GM12865 (cell line): ENCODE measurements around the gene OTUB2.

Experiments
- DNase-seq: peaks from one replicate; pipeline ENCODE4 v3.0.0; 2010; ENCODE audit warnings: low read depth
- H3K4me3 ChIP-seq: 2 replicates; pipeline ENCODE4 v1.5.1; 2011; ENCODE audit warnings: mild to moderate bottlenecking, low read depth, low read length, control low read depth
- TF ChIP-seq, protein P1 (sequence below): IDR thresholded peaks from 2 replicates; pipeline ENCODE4 v1.5.1; 2011; ENCODE audit warnings: low read length, control low read depth, low read depth, inconsistent platforms; ENCODE audit not compliant: insufficient read depth; ENCODE audit errors: missing control alignments

Gene OTUB2

GRCh38 chr14:93987815-93988476 is 38.2 kb upstream of the OTUB2 start:
- TF ChIP-seq, protein P1, sequence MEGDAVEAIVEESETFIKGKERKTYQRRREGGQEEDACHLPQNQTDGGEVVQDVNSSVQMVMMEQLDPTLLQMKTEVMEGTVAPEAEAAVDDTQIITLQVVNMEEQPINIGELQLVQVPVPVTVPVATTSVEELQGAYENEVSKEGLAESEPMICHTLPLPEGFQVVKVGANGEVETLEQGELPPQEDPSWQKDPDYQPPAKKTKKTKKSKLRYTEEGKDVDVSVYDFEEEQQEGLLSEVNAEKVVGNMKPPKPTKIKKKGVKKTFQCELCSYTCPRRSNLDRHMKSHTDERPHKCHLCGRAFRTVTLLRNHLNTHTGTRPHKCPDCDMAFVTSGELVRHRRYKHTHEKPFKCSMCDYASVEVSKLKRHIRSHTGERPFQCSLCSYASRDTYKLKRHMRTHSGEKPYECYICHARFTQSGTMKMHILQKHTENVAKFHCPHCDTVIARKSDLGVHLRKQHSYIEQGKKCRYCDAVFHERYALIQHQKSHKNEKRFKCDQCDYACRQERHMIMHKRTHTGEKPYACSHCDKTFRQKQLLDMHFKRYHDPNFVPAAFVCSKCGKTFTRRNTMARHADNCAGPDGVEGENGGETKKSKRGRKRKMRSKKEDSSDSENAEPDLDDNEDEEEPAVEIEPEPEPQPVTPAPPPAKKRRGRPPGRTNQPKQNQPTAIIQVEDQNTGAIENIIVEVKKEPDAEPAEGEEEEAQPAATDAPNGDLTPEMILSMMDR, result no peak
- H3K4me3 ChIP-seq, result no peak overlapping the region
- no peak for DNase-seq

- peak; percentile 53 for DNase-seq
- TF ChIP-seq, protein P1, result no peak
- H3K4me3 ChIP-seq, result no peak overlapping the region
Measured at GRCh38 chr14:93989939-93990338, 36.2 kb upstream of the OTUB2 start.

DNA sequence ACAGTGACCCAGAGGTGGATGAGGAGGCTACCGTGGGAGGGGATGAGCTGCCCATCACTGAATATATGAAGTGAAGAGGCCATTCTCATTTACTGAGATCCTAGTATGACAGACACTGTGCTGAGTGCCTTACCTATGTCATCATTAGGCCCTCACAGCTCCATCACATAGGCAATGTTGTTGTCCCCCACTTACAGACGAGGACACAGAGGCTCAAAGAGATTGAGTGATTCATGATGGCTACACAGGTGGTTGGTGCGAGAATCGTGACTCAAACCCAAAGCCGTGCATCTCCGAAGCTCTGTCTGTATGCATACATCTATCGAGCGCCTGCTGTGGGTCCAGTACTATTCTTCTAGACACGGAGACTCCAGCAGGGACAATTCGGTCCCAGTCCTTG is 34.9 kb upstream of the OTUB2 start:
- no peak overlapping the region for H3K4me3 ChIP-seq
- DNase-seq, result no peak
- TF ChIP-seq, protein P1, result no peak

- TF ChIP-seq, protein P1, result no peak
- no peak overlapping the region for H3K4me3 ChIP-seq
Measured at GRCh38 chr14:93991649-93992048, 34.5 kb upstream of the OTUB2 start.

DNA sequence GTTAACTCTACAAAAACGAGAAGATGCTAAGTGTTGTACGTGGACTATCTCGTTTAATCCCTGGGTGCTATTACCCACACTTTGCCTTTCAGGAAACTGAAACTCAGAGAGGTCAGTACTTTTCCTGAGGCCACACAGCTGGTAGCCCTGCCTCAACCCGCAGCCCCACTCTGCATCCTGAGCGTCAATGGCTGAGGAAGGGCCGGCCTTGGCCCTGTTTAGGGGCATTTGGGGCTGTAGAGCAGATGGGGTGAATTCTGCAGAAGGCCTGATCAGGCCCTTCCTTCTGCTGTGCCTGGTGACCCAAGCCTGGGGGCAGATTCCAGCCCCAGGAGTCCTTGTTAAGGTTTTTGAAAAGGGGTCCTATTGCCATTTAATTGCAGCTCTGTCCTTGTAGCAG is 32.8 kb upstream of the OTUB2 start:
- TF ChIP-seq, protein P1, result no peak
- no peak overlapping the region for H3K4me3 ChIP-seq
- no peak for DNase-seq

More at GRCh38 chr14:93991649-93992048, 34.5 kb upstream of the OTUB2 start:
- no peak for DNase-seq

DNA sequence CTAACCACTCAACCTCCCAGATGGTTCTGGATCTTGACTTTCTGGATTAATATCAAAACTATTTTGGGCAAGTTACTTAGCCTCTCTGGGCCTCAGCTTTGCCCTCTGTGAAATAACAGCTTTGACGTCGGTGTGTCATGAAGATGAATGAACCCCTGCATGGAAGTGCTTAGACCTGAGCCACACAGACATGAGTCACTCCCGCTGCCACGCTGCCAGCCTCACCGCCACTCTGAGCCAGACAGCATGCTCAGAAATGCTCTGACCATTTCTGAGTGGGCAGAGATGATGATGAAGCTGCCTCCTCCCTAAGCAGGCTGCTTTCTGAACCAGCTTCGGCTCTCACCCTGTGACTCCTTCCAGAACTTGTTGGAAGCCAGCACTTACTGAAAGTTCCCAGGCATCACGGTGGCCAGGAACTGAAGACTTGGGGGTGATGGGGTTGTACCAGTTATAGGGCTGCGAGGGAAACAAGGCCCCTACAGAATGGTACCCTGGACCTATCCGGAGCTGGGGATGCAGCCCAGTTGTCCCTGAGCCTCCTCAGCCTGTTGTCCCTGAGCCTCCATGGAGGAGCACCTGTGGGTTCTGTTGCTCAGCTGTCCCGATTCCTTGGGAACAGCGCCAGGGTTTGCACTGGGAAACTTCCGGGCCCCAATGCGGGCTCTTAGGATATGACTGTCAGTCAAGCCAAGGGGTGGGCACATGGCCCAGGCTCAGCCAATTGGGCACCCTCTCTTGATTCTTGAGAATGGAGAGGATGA is 31.0 kb upstream of the OTUB2 start:
- DNase-seq, result no peak
- TF ChIP-seq, protein P1, result no peak
- no peak overlapping the region for H3K4me3 ChIP-seq
